Vagina (tissue), 2 donors: Measurements from ENCODE around the gene COPB2. TPM values are rescaled to one million over a fixed set of nuclear protein-coding genes. Genes with fewer than 3 reads are reported as not detected.

Experiments used
- DNase-seq, 2 donors: peaks; one replicate each; pipeline ENCODE4 v3.0.0-alpha.2; 2017; ENCODE audit errors: extremely low spot score in 2 of 2
- H3K27ac ChIP-seq: fragments of 200-600 bp; sonication (generic); one replicate; pipeline ENCODE4 v1.5.1; 2019
- H3K27me3 ChIP-seq: fragments of 200-600 bp; sonication (generic); one replicate; pipeline ENCODE4 v1.5.1; 2019
- H3K36me3 ChIP-seq, 2 donors: fragments of 200-600 bp; sonication (generic); one replicate each; pipeline ENCODE4 v1.5.1; 2017 to 2019
- H3K4me1 ChIP-seq: fragments of 200-600 bp; sonication (generic); one replicate; pipeline ENCODE4 v1.5.1; 2019
- H3K4me3 ChIP-seq, 2 donors: fragments of 200-600 bp; sonication (generic); 1 replicate in 1 of 2; 2 replicates in 1 of 2; pipeline ENCODE4 v1.5.1; 2016 to 2019
- H3K9me3 ChIP-seq: fragments of 200-600 bp; sonication (generic); one replicate; pipeline ENCODE4 v1.5.1; 2019
- CTCF ChIP-seq, 3 experiments: fragments of 450-650 bp in 2 of 3; fragments of 200-600 bp in 1 of 3; sonication (generic) in 1 of 3; IDR thresholded peaks; one replicate each; pipeline ENCODE4 v1.5.1; 2017 to 2019; ENCODE audit warnings: antibody characterized with exemption in 3 of 3, mild to moderate bottlenecking in 2 of 3, moderate library complexity in 2 of 3
- POLR2A ChIP-seq, 2 donors: fragments of 450-650 bp; IDR thresholded peaks; one replicate each; pipeline ENCODE4 v1.6.1; 2017; ENCODE audit warnings: antibody characterized with exemption in 2 of 2, mild to moderate bottlenecking in 2 of 2, moderate library complexity in 2 of 2
- POLR2AphosphoS5 ChIP-seq, 2 donors: sonication (generic); formaldehyde crosslinking; IDR thresholded peaks; one replicate each; pipeline ENCODE4 v1.9.0; 2017; ENCODE audit warnings: antibody characterized with exemption in 2 of 2, mild to moderate bottlenecking in 2 of 2, low read depth in 1 of 2; ENCODE audit not compliant: insufficient read depth in 1 of 2
- intact Hi-C: fragments of 100-400 bp; cut with DNase I; formaldehyde crosslinking; loops from one replicate; pipeline ENCODE4 v1.15.1; 2023
- total RNA-seq: library from RNA; depleted of rRNA; stranded (reverse); fragments of >200 nt; gene quantifications from one replicate; pipeline ENCODE4 v1.2.3, GENCODE V29; 2016

COPB2 gene
- total RNA-seq, 1 donor from 2014 or later: 67.0 TPM

GRCh38 chr3:139355891-139356290, 33.6 kb downstream of the COPB2 start:
- H3K4me1 ChIP-seq: peaks cover 16% of the 10 kb centered on the region
- intact Hi-C loops: no loop called here
- no peak overlapping the region for H3K27ac ChIP-seq
- TF ChIP-seq POLR2AphosphoS5 (IDR thresholded peaks at IDR 0.05; ENCODE audit: insufficient read depth in 1 of 2, low read depth in 1 of 2): no peak
- TF ChIP-seq CTCF (IDR thresholded peaks at IDR 0.05): no peak
- no peak for TF ChIP-seq POLR2A (IDR thresholded peaks at IDR 0.05)
- no peak for DNase-seq
- H3K27me3 ChIP-seq: no peaks in the 10 kb centered on the region
- no peaks in the 10 kb centered on the region for H3K9me3 ChIP-seq
- peaks cover under 1 to 86% of the 10 kb centered on the region in 2 donors for H3K36me3 ChIP-seq
- no peak overlapping the region for H3K4me3 ChIP-seq

DNA sequence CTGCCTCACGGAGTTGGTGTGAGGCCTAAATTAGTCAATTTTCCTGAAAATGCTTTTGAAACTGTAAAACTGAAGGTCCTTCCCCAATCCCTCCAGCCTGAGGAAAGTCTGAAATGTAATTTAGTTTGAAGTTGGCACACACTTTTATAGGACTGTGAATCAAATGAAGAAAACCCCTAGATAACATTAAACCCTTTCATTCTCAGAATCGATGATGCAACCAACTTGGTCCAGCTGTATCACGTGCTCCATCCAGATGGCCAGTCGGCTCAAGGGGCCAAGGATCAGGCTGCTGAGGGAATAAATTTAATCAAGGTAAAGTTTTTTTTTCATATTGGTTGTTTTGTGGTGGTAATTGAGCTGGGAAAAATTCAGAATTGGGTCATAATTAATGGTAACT, 34.0 kb downstream of the COPB2 start:
- peaks cover 0 to 86% of the 10 kb centered on the region in 2 donors for H3K36me3 ChIP-seq
- H3K9me3 ChIP-seq: no peaks in the 10 kb centered on the region
- DNase-seq: no peak
- H3K4me1 ChIP-seq: peaks cover 16% of the 10 kb centered on the region
- no peak overlapping the region for H3K4me3 ChIP-seq
- TF ChIP-seq POLR2AphosphoS5 (IDR thresholded peaks at IDR 0.05; ENCODE audit: insufficient read depth in 1 of 2, low read depth in 1 of 2) (no peak), CTCF (IDR thresholded peaks at IDR 0.05) (no peak), POLR2A (IDR thresholded peaks at IDR 0.05) (no peak)
- H3K27me3 ChIP-seq: no peaks in the 10 kb centered on the region
- intact Hi-C loops: no loop called here
- H3K27ac ChIP-seq: no peak overlapping the region

GRCh38 chr3:139354661-139355060, 34.8 kb downstream of the COPB2 start:
- peaks cover 0 to 86% of the 10 kb centered on the region in 2 donors for H3K36me3 ChIP-seq
- no peak for DNase-seq
- intact Hi-C loops: no loop called here
- H3K4me1 ChIP-seq: peaks cover 16% of the 10 kb centered on the region
- no peak for TF ChIP-seq POLR2A (IDR thresholded peaks at IDR 0.05)
- H3K27me3 ChIP-seq: no peaks in the 10 kb centered on the region
- H3K9me3 ChIP-seq: no peaks in the 10 kb centered on the region
- no peak overlapping the region for H3K4me3 ChIP-seq
- H3K27ac ChIP-seq: no peak overlapping the region

DNA sequence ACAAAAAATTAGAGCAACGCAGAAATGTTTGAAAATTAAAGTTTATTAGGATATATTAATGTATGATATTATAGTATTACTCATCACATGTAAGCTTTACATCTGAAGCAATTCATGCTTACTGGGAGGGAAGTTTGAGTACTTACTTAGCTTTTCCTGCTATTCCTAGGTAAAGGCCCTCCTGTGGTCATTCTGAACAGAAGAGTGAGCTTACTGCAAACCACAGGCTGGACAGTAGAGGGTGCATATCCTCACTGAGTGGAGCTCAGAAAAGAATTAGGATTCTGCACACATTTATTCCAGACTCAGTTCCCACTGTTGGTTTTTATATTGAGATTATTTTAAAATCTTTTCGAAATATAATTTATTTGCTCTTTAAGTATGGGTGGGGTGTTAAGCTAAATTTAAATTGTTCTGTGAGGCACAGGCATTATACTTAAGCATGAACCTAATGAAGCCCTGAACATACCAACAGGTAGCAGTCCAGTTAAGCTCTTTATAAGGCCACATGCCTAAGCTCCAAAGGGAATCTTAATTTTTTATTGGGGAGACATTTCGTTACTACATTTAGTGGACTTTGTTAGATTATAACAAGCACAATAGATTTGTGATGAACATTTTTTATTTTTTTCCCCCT, 35.4 kb downstream of the COPB2 start:
- no peak for TF ChIP-seq CTCF (IDR thresholded peaks at IDR 0.05)
- no peak for TF ChIP-seq POLR2A (IDR thresholded peaks at IDR 0.05)
- no peak for TF ChIP-seq POLR2AphosphoS5 (IDR thresholded peaks at IDR 0.05; ENCODE audit: insufficient read depth in 1 of 2, low read depth in 1 of 2)
- Histone ChIP-seq H3K9me3 (no peaks in the 10 kb centered on the region), H3K36me3 (peaks cover 0 to 91% of the 10 kb centered on the region in 2 donors), H3K4me3 (no peak overlapping the region), H3K27me3 (no peaks in the 10 kb centered on the region), H3K4me1 (peaks cover 16% of the 10 kb centered on the region), H3K27ac (no peak overlapping the region)
- DNase-seq: no peak
- intact Hi-C loops: no loop called here

- no peaks in the 10 kb centered on the region for H3K9me3 ChIP-seq
- TF ChIP-seq CTCF (IDR thresholded peaks at IDR 0.05): no peak
- no peak for TF ChIP-seq POLR2AphosphoS5 (IDR thresholded peaks at IDR 0.05; ENCODE audit: insufficient read depth in 1 of 2, low read depth in 1 of 2)
- no peak for TF ChIP-seq POLR2A (IDR thresholded peaks at IDR 0.05)
- H3K4me3 ChIP-seq: no peak overlapping the region
- H3K27ac ChIP-seq: no peak overlapping the region
- peaks cover 0 to 47% of the 10 kb centered on the region in 2 donors for H3K36me3 ChIP-seq
- no peak for DNase-seq
- intact Hi-C loops: no loop called here
- H3K27me3 ChIP-seq: no peaks in the 10 kb centered on the region
- H3K4me1 ChIP-seq: peaks cover 27% of the 10 kb centered on the region
Observed at GRCh38 chr3:139346771-139347170, 42.7 kb downstream of the COPB2 start.
